Liver (tissue), 3 donors: ENCODE results near the gene IFRD2.

ENCODE experiments used
- EGR1 ChIP-seq, 2 donors: IDR thresholded peaks; 2 replicates each; pipeline ENCODE4 v1.6.1; 2016 to 2018; ENCODE audit warnings: antibody characterized with exemption in 2 of 2, low read depth in 2 of 2
- JUND ChIP-seq, 2 donors: IDR thresholded peaks; 2 replicates each; pipeline ENCODE4 v1.6.1; 2016; ENCODE audit warnings: antibody characterized with exemption in 2 of 2
- NR2F2 ChIP-seq: IDR thresholded peaks from 2 replicates; pipeline ENCODE4 v1.6.1; 2016; ENCODE audit warnings: antibody characterized with exemption
- RAD21 ChIP-seq, 2 donors: IDR thresholded peaks; 2 replicates each; pipeline ENCODE4 v1.6.1; 2016; ENCODE audit warnings: antibody characterized with exemption in 2 of 2, mild to moderate bottlenecking in 2 of 2
- REST ChIP-seq: IDR thresholded peaks from 2 replicates; pipeline ENCODE4 v1.6.1; 2016; ENCODE audit warnings: antibody characterized with exemption, mild to moderate bottlenecking
- TAF1 ChIP-seq: conservative IDR thresholded peaks from 2 replicates; pipeline ENCODE4 v1.6.1; 2016; ENCODE audit warnings: antibody characterized with exemption, mild to moderate bottlenecking
- TF ChIP-seq, protein P1 (sequence below): fragments of 150-350 bp; IDR thresholded peaks from 2 replicates; pipeline ENCODE4 v1.5.1; 2017; ENCODE audit warnings: improper control_type of control experiment, low read depth, low read length; ENCODE audit not compliant: missing input control
- donor health status: healthy.
- donor health status: healthy.

DNA sequence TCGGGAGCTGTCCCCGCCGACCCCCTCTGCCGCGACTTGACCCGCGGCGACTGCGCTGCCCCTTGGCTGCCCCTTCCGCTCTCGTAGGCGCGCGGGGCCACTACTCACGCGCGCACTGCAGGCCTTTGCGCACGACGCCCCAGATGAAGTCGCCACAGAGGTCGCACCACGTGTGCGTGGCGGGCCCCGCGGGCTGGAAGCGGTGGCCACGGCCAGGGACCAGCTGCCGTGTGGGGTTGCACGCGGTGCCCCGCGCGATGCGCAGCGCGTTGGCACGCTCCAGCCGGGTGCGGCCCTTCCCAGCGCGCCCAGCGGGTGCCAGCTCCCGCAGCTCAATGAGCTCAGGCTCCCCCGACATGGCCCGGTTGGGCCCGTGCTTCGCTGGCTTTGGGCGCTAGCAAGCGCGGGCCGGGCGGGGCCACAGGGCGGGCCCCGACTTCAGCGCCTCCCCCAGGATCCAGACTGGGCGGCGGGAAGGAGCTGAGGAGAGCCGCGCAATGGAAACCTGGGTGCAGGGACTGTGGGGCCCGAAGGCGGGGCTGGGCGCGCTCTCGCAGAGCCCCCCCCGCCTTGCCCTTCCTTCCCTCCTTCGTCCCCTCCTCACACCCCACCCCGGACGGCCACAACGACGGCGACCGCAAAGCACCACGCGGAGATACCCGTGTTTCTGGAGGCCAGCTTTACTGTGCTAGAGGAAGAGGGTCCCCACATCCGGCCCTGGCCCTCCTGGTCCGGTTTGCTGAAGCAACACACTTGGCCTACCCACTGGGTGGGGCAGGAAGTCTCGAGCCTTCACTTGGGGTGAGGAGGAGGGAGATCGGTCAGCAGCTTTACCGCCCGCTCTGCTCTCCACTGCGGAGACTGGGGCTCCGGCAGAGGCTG, 48.5 kb upstream of the IFRD2 start, which contains the start of gene RASSF1:
- TF ChIP-seq, protein P1, sequence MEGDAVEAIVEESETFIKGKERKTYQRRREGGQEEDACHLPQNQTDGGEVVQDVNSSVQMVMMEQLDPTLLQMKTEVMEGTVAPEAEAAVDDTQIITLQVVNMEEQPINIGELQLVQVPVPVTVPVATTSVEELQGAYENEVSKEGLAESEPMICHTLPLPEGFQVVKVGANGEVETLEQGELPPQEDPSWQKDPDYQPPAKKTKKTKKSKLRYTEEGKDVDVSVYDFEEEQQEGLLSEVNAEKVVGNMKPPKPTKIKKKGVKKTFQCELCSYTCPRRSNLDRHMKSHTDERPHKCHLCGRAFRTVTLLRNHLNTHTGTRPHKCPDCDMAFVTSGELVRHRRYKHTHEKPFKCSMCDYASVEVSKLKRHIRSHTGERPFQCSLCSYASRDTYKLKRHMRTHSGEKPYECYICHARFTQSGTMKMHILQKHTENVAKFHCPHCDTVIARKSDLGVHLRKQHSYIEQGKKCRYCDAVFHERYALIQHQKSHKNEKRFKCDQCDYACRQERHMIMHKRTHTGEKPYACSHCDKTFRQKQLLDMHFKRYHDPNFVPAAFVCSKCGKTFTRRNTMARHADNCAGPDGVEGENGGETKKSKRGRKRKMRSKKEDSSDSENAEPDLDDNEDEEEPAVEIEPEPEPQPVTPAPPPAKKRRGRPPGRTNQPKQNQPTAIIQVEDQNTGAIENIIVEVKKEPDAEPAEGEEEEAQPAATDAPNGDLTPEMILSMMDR = no peak
- no peak for TF ChIP-seq TAF1
- TF ChIP-seq RAD21 (IDR thresholded peaks at IDR 0.05) = no peak
- no peak for TF ChIP-seq EGR1 (IDR thresholded peaks at IDR 0.05; ENCODE audit: low read depth in 2 of 2)
- no peak for TF ChIP-seq JUND (IDR thresholded peaks at IDR 0.05)
- TF ChIP-seq NR2F2 = no peak
- TF ChIP-seq REST = peak; percentile 33
